Activated T-helper 1 cell treated with Interleukin-2 at 50 U/mL for 16 hours (primary cell): Measurements from ENCODE around the gene GALM.

ENCODE experiments used
- DNase-seq: peaks from one replicate; pipeline ENCODE4 v3.0.0-alpha.2; 2020; ENCODE audit warnings: low read depth

The GALM gene

DNA sequence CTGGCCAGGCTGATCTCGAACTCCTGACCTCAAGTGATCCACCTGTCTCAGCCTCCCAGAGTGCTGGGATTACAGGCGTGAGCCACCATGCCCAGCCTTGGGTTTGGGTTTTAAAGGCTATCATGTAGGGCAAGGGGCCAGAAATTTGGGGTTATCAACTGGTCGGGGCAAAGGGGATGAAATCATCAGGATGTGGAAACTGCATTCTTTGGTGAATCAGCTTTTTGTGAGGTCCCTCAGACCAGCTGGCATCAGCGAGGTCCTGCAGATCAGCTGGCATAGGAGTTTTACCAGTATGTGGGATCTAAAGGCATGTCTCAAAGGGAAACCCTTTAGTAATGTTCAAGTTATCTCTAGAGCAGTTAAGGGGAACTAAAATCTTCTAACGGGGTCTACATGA lies 105.7 kb downstream of the GALM start:
- no peak for DNase-seq

DNA sequence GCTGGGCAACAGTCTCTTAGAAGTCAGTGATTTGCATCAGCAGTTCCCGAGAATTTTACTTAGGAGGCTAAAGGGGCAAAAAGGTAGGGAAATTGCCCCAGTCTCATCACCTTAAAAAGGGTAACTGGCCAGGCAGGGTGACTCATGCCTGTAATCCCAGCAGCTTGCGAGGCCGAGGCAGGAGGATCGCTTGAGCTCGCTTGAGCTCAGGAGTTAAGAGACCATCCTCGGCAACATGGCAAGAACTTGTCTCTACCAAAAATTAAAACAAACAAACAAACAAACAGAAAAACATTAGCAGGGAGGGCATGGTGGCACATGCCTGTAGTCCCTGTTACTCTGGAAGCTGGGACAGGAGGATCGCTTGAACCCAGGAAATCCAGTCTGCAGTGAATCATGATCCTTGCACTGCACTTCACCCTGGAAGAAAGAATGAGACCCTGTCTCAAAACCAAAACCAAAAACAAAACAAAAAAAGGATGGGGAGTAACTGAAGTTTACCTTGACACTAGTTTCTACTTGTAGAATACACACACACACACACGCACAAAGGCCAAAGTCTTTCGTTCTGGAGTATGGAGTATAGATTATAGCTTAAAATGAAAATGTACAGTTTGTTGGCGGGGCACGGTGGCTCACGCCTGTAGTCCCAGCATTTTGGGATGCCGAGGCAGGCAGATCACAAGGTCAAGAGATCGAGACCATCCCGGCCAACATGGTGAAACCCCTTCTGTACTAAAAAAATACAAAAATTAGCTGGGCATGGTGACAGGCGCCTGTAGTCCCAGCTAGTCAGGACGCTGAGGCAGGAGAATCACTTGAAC lies 109.4 kb downstream of the GALM start:
- no peak for DNase-seq

DNA sequence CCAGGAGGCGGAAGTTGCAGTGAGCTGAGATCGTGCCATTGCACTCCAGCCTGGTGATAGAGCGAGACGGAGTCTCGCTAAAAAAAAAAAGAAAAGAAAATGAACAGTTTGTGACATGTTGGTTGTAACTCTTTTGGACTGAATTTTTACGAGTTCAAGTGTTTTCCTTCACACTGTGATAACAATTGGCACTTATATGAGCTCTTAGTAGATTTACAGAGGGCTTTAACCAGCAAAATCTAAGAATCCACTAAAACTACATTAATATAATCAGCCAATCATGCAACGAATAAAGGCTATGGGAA lies 110.0 kb downstream of the GALM start:
- no peak for DNase-seq

DNA sequence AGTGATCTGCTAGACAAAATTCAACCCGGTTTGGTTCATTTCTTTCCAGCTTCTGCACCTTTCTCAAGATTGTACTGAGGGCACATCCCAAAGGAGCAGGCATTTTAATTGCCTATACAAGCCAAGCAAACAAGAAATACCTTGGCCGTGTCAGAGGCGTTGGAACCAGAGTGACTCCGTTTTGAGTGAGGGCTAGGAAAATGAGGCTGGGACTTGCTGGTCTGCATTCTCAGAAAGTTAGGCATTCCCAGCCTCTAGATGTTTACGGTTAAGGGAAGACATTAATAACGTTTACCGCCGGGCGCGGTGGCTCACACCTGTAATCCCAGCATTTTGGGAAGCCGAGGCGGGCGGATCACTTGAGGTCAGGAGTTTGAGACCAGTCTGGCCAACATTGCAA lies 110.6 kb downstream of the GALM start:
- DNase-seq, result no peak

DNA sequence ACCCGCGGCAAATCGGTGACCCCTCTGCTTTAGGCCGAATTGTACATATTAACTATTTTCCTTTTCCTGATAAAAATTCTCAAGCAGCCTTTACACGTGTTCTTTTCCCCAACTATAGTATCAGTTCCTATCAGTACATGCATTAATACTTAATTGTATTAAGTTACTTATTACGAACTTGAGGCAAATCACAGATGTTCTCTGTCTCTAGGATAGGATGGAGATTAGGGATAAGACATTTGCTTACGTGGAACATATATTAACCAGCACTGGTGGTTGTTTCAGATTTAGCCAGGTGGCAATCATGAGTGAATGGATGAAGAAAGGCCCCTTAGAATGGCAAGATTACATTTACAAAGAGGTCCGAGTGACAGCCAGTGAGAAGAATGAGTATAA lies 112.8 kb downstream of the GALM start:
- no peak for DNase-seq

DNA sequence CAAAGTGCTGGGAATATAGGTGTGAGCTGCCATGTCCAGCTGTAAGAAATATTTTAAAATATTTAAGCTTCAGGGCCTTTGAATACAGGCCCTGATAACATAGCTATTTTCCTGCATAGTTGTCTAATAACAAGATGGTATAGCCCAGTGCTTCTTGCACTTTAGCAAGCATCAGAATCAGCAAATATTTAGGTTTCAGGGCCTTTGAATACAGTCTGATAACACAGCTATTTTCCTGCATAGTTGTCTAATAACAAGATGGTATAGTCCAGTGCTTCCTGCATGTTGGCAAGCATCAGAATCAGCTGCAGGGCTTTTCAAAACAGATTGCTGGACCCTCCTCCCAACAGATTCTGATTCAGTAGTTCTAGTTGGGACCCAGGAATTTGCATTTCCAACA lies 117.7 kb downstream of the GALM start:
- DNase-seq, result no peak
